Measurements from ENCODE around the gene EXOC4.

DNA sequence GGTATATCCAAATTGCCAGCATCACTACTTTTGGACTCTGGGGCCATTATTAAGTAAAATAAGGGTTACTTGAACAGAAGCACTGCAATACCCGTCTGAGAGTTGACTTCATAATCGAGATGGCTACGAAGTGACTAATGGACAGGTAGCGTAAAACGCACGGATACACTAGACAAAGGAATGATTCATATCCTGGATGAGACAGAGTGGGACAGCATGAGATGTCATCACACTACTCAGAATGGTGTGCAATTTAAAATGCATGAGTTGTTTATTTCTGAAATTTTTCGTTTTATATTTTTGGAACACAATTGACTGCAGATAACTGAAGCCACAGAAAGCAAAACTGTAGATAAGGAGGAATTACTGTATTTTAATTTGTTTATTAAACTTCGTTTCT, 452.7 kb downstream of the EXOC4 start:
- TF ChIP-seq SUZ12 (IDR thresholded peaks at IDR 0.05; ENCODE audit: extremely low read depth, insufficient read depth, insufficient read length) (no peak), ZNF274 (IDR thresholded peaks at IDR 0.05; ENCODE audit: low read depth, low read length) (no peak), YY1 (IDR thresholded peaks at IDR 0.05; ENCODE audit: insufficient read depth, insufficient read length) (no peak)

Data from NT2/D1 (cell line).